SK-N-SH treated with all-trans-retinoic acid at 6 μM for 48 hours (cell line): ENCODE data around the gene GRAP.
"Not testable (repeated sequence)": the region's sequence is repeated elsewhere in the genome, so short reads cannot be mapped to it uniquely, and the experiment has no call there.

Source experiments
- ATAC-seq: fragments of 200-7000 bp; cut with Tn5 transposase; 3 replicates; pipeline ENCODE4 v1.9.1; 2020; ENCODE audit warnings: mild to moderate bottlenecking, moderate library complexity
- CSDC2 ChIP-seq: fragments of 250-450 bp; sonication (Bioruptor Pico); IDR thresholded peaks from 2 replicates; pipeline ENCODE4 v1.5.0; 2020; ENCODE audit warnings: mild to moderate bottlenecking, moderate library complexity
- GLIS3 ChIP-seq: fragments of 250-450 bp; sonication (Bioruptor Pico); IDR thresholded peaks from 2 replicates; pipeline ENCODE4 v1.5.0; 2020; ENCODE audit warnings: mild to moderate bottlenecking, moderate library complexity
- ISL1 ChIP-seq: fragments of 250-450 bp; sonication (Bioruptor Pico); IDR thresholded peaks from 2 replicates; pipeline ENCODE4 v2.1.2; 2022; ENCODE audit warnings: mild to moderate bottlenecking, moderate library complexity
- OSR1 ChIP-seq: fragments of 250-450 bp; sonication (Bioruptor Pico); IDR thresholded peaks from 2 replicates; pipeline ENCODE4 v1.8.0; 2022; ENCODE audit warnings: moderate library complexity, mild to moderate bottlenecking, inconsistent platforms
- RARB ChIP-seq: fragments of 250-450 bp; sonication (Bioruptor Pico); IDR thresholded peaks from 2 replicates; pipeline ENCODE4 v1.8.0; 2021; ENCODE audit warnings: mild to moderate bottlenecking, moderate library complexity
- TCF4 ChIP-seq: fragments of 250-450 bp; sonication (Bioruptor Pico); IDR thresholded peaks from 2 replicates; pipeline ENCODE4 v1.8.0; 2021; ENCODE audit warnings: mild to moderate bottlenecking, moderate library complexity, borderline replicate concordance
- TOX ChIP-seq: fragments of 250-450 bp; sonication (Bioruptor Pico); IDR thresholded peaks from 2 replicates; pipeline ENCODE4 v1.8.0; 2021; ENCODE audit warnings: mild to moderate bottlenecking, moderate library complexity, borderline replicate concordance
- ZFP3 ChIP-seq: fragments of 250-450 bp; sonication (Bioruptor Pico); IDR thresholded peaks from 2 replicates; pipeline ENCODE4 v1.5.0; 2020; ENCODE audit warnings: mild to moderate bottlenecking, moderate library complexity
- ZFP30 ChIP-seq: fragments of 450-650 bp; formaldehyde crosslinking; IDR thresholded peaks from 2 replicates; pipeline ENCODE4 v1.5.0; 2022; ENCODE audit warnings: mild to moderate bottlenecking, moderate library complexity
- ZNF565 ChIP-seq: fragments of 450-650 bp; formaldehyde crosslinking; conservative IDR thresholded peaks from 2 replicates; pipeline ENCODE4 v1.5.0; 2020; ENCODE audit warnings: low read depth, mild to moderate bottlenecking, moderate library complexity
- ZNF70 ChIP-seq: fragments of 450-650 bp; formaldehyde crosslinking; IDR thresholded peaks from 2 replicates; pipeline ENCODE4 v1.5.0; 2020; ENCODE audit warnings: mild to moderate bottlenecking, moderate library complexity
- ZNF8 ChIP-seq: fragments of 450-650 bp; formaldehyde crosslinking; IDR thresholded peaks from 2 replicates; pipeline ENCODE4 v1.5.0; 2020; ENCODE audit warnings: mild to moderate bottlenecking, moderate library complexity
- TF ChIP-seq, protein P1 (sequence below): fragments of 250-450 bp; sonication (Bioruptor Pico); IDR thresholded peaks from 2 replicates; pipeline ENCODE4 v1.5.1; 2020; ENCODE audit warnings: low read depth, mild to moderate bottlenecking, moderate library complexity
- TF ChIP-seq, protein P2 (sequence below): fragments of 250-450 bp; sonication (Bioruptor Pico); IDR thresholded peaks from 2 replicates; pipeline ENCODE4 v1.8.0; 2021; ENCODE audit warnings: low read depth, mild to moderate bottlenecking, moderate library complexity, borderline replicate concordance
- TF ChIP-seq, protein P3 (sequence below): fragments of 250-450 bp; sonication (Bioruptor Pico); IDR thresholded peaks from 2 replicates; pipeline ENCODE4 v1.5.1; 2021; ENCODE audit warnings: mild to moderate bottlenecking, moderate library complexity
- TF ChIP-seq, protein P4 (sequence below): fragments of 250-450 bp; sonication (Bioruptor Pico); IDR thresholded peaks from 2 replicates; pipeline ENCODE4 v1.8.0; 2020; ENCODE audit warnings: mild to moderate bottlenecking, moderate library complexity, borderline replicate concordance

The GRAP gene

DNA sequence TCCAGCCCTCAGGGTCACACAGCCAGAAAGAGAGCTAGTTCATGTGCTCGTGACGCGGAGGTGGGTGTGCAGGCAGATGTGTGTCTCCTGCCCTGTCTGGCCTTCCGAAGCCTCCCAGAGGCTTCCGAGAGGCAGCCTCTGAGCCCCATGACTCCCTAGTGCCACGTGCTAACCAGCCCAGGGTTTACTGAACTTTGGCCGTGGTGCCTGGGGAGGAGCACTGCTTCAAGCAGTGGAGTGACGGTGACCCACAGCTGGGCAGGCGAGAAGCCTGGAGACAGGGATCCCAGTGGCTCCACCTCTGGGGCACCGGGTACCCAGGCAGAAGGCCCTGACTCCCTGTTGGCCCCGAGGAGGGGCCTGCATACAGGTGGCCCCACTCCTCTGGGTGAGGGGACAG, 18.1 kb downstream of the GRAP start:
- not testable (repeated sequence) for ATAC-seq

DNA sequence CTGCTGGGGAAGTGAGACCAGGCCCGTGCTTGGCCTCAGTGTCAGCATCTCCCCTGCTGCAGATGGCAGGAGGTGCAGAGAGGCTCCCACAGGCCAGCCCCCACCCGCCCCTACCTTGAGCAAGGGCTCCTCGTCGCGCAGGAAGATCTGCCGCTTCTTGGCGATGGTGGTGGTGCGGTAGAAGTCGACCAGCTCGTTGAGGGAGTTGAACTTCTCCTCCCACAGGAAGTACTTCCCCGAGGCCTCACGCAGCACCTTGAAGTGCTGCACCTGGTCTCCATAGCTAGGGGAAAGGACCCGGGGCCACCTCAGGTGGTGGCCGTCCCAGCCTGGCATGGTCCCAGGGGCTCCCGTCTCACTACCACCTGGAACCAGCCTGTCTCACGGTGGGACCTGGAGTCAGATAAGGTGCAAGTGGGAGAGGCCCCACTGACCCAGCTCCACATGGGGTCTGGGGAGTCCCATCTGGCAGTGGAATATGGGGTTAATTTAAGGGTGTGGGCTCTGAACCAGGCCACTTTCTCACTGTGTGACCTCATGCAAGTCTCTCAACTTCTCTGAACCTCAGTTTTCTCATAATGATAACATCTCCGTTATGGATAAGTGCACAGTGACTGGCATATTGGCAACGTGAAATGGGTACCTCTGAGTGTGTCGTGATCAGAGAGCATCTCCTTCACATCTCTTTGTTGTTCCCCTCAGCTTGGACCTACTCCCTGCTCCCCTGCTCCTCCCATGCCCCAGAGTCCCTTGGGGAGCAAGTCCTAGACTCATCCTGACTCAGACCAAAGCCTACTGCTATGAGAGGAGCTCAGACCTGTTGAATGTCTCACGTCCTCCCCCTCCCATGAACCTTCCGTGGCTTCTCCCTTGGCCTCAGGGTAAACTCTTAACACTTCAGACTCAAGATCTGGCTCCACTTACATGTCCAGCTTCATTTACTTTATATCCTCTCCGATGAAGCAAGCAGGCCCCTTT, 22.4 kb downstream of the GRAP start:
- no peak for ATAC-seq
- TF ChIP-seq CSDC2 (CRISPR knock-in tag), result no peak
- TF ChIP-seq ZFP3, result no peak
- TF ChIP-seq, protein P1, sequence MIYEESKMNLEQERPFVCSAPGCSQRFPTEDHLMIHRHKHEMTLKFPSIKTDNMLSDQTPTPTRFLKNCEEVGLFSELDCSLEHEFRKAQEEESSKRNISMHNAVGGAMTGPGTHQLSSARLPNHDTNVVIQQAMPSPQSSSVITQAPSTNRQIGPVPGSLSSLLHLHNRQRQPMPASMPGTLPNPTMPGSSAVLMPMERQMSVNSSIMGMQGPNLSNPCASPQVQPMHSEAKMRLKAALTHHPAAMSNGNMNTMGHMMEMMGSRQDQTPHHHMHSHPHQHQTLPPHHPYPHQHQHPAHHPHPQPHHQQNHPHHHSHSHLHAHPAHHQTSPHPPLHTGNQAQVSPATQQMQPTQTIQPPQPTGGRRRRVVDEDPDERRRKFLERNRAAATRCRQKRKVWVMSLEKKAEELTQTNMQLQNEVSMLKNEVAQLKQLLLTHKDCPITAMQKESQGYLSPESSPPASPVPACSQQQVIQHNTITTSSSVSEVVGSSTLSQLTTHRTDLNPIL, result no peak
- TF ChIP-seq RARB (CRISPR knock-in tag), result no peak
- TF ChIP-seq ISL1 (CRISPR knock-in tag), result no peak
- TF ChIP-seq TOX (CRISPR knock-in tag), result no peak
- TF ChIP-seq, protein P2, sequence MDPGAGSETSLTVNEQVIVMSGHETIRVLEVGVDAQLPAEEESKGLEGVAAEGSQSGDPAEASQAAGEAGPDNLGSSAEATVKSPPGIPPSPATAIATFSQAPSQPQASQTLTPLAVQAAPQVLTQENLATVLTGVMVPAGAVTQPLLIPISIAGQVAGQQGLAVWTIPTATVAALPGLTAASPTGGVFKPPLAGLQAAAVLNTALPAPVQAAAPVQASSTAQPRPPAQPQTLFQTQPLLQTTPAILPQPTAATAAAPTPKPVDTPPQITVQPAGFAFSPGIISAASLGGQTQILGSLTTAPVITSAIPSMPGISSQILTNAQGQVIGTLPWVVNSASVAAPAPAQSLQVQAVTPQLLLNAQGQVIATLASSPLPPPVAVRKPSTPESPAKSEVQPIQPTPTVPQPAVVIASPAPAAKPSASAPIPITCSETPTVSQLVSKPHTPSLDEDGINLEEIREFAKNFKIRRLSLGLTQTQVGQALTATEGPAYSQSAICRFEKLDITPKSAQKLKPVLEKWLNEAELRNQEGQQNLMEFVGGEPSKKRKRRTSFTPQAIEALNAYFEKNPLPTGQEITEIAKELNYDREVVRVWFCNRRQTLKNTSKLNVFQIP (CRISPR knock-in tag), result no peak
- no peak for TF ChIP-seq ZNF8 (CRISPR knock-in tag)
- no peak for TF ChIP-seq ZNF70 (CRISPR knock-in tag)
- no peak for TF ChIP-seq TCF4 (CRISPR knock-in tag)
- TF ChIP-seq, protein P3, sequence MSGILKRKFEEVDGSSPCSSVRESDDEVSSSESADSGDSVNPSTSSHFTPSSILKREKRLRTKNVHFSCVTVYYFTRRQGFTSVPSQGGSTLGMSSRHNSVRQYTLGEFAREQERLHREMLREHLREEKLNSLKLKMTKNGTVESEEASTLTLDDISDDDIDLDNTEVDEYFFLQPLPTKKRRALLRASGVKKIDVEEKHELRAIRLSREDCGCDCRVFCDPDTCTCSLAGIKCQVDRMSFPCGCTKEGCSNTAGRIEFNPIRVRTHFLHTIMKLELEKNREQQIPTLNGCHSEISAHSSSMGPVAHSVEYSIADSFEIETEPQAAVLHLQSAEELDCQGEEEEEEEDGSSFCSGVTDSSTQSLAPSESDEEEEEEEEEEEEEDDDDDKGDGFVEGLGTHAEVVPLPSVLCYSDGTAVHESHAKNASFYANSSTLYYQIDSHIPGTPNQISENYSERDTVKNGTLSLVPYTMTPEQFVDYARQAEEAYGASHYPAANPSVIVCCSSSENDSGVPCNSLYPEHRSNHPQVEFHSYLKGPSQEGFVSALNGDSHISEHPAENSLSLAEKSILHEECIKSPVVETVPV, result no peak
- TF ChIP-seq, all 23 proteins: peak for 0

DNA sequence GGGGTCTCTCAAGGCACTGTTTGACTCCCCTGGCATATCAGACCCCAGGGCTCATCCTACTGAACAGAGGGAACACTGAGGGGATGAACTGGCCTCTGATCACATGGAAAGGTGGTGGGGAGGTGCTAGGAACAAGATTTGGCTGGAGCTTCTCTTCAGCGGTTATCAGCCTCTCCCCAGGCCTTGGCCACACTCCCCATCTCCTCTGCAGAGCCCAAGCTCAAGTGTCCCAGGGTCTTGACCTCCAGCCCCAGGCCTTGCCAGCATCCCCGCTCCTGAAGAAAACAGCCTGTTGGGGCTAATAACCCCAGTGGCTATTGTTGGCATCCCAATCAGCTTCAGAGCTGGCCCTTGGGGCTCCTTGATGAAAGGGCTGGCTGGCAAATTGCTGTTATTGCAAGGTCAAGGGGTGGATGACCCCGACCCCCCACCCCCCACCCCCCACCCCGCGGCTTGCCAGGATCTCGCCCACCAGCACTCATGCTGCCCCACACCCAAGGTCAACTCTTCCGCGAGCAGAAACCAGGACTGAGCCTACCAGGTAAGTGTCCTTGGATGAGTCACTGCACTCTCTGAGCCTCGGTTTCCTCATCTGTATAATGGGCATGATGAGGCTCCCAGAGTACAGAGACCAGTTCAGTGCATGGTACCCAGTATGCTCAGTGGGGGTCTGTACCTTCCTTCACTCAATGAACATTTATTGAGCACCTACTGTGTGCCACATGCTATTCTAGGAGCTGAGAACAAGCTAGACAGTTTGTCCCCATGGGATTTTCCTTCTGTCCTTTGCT, 23.4 kb downstream of the GRAP start:
- no peak for TF ChIP-seq TOX (CRISPR knock-in tag)
- TF ChIP-seq, protein P2 (CRISPR knock-in tag), result no peak
- no peak for TF ChIP-seq ZNF565 (CRISPR knock-in tag)
- TF ChIP-seq RARB (CRISPR knock-in tag), result no peak
- no peak for TF ChIP-seq ZNF70 (CRISPR knock-in tag)
- TF ChIP-seq, all 23 proteins: peak for 0
- no peak for ATAC-seq

DNA sequence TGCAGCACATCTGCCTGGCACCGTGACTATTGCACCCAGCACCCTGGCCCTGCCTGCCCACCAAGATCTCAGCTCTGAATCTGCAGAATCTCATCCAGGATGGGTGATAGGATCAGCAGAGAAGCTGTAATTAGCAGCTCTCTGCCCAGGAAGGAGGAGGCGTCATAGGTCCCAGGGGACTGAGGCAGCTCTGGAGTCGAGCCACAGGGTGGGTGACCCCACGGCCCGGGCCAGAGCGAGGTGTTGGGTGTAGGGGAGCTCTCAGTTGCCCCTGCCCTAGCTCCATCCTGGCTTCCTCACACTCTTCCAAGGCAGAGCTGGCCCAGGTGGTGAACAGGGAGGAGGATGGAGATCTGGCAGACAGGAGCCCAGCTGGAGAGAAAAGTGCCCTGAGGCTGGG, 24.0 kb downstream of the GRAP start:
- ATAC-seq, result no peak

More for the DNA sequence above, 24.0 kb downstream of the GRAP start:
- TF ChIP-seq, protein P4, sequence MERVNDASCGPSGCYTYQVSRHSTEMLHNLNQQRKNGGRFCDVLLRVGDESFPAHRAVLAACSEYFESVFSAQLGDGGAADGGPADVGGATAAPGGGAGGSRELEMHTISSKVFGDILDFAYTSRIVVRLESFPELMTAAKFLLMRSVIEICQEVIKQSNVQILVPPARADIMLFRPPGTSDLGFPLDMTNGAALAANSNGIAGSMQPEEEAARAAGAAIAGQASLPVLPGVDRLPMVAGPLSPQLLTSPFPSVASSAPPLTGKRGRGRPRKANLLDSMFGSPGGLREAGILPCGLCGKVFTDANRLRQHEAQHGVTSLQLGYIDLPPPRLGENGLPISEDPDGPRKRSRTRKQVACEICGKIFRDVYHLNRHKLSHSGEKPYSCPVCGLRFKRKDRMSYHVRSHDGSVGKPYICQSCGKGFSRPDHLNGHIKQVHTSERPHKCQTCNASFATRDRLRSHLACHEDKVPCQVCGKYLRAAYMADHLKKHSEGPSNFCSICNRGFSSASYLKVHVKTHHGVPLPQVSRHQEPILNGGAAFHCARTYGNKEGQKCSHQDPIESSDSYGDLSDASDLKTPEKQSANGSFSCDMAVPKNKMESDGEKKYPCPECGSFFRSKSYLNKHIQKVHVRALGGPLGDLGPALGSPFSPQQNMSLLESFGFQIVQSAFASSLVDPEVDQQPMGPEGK (CRISPR knock-in tag), result no peak
- TF ChIP-seq ISL1 (CRISPR knock-in tag), result no peak
- TF ChIP-seq, protein P3, result no peak
- TF ChIP-seq ZFP3, result no peak
- TF ChIP-seq GLIS3 (CRISPR knock-in tag), result no peak
- TF ChIP-seq TCF4 (CRISPR knock-in tag), result no peak
- no peak for TF ChIP-seq OSR1 (CRISPR knock-in tag)
- no peak for TF ChIP-seq TOX (CRISPR knock-in tag)
- TF ChIP-seq ZNF8 (CRISPR knock-in tag), result no peak
- TF ChIP-seq ZFP30 (CRISPR knock-in tag), result no peak
- TF ChIP-seq, all 23 proteins: peak for 0
